Keratinocyte (primary cell): ENCODE measurements around the gene SLFN12. TPM values are rescaled to one million over a fixed set of nuclear protein-coding genes. Genes with fewer than 3 reads are reported as not detected.
A peak's percentile ranks its signal among the peaks of the same experiment; 100 is the strongest.

Source experiments
- DNase-seq: peaks from one replicate; pipeline ENCODE4 v3.0.0-alpha.2; 2011; ENCODE audit warnings: low read depth, missing footprints, low spot score
- FAIRE-seq: peaks from 2 replicates; lab custom pipeline; 2011; peaks lifted over from hg19 to GRCh38; lab: Jason Lieb, UNC
- H2AFZ ChIP-seq: 2 replicates; pipeline ENCODE4 v1.6.0; 2012; ENCODE audit warnings: low read length, control low read depth, inconsistent platforms; ENCODE audit not compliant: control insufficient read depth
- H3K27ac ChIP-seq: 2 replicates; pipeline ENCODE4 v1.5.1; 2011; ENCODE audit warnings: low read length; ENCODE audit not compliant: control insufficient read depth, insufficient read depth
- H3K27me3 ChIP-seq: 3 replicates; pipeline ENCODE4 v1.6.0; 2011; ENCODE audit warnings: low read length; ENCODE audit not compliant: control insufficient read depth, insufficient read depth; ENCODE audit errors: extremely low read depth
- H3K36me3 ChIP-seq, 2 experiments: 2 replicates in 1 of 2; 3 replicates in 1 of 2; pipeline ENCODE4 v1.5.1; 2011; ENCODE audit warnings: low read length in 2 of 2, mild to moderate bottlenecking in 1 of 2; ENCODE audit not compliant: control insufficient read depth in 2 of 2, insufficient read depth in 2 of 2; ENCODE audit errors: extremely low read depth in 1 of 2
- H3K4me1 ChIP-seq: 3 replicates; pipeline ENCODE4 v1.5.1; 2011; ENCODE audit warnings: low read length; ENCODE audit not compliant: control insufficient read depth, insufficient read depth; ENCODE audit errors: extremely low read depth
- H3K4me2 ChIP-seq: 3 replicates; pipeline ENCODE4 v1.6.0; 2011; ENCODE audit warnings: low read depth, low read length; ENCODE audit not compliant: control insufficient read depth, insufficient read depth; ENCODE audit errors: extremely low read depth
- H3K4me3 ChIP-seq, 3 experiments: fragments of 200-600 bp in 1 of 3; sonication (generic) in 1 of 3; 2 replicates in 2 of 3; 3 replicates in 1 of 3; pipeline ENCODE4 v1.5.1; 2011 to 2016; ENCODE audit warnings: low read length in 3 of 3, mild to moderate bottlenecking in 3 of 3, control low read depth in 2 of 3, inconsistent platforms in 1 of 3, low read depth in 1 of 3, mixed read lengths in 1 of 3, mixed run types in 1 of 3, moderate library complexity in 1 of 3; ENCODE audit not compliant: control insufficient read depth in 2 of 3, insufficient read depth in 2 of 3; ENCODE audit errors: extremely low read depth in 1 of 3
- H3K79me2 ChIP-seq: 2 replicates; pipeline ENCODE4 v1.6.0; 2012; ENCODE audit warnings: low read length; ENCODE audit not compliant: control insufficient read depth, insufficient read depth
- H3K9ac ChIP-seq: 3 replicates; pipeline ENCODE4 v1.6.0; 2011; ENCODE audit warnings: low read length; ENCODE audit not compliant: control insufficient read depth, insufficient read depth; ENCODE audit errors: extremely low read depth
- H3K9me1 ChIP-seq: 3 replicates; pipeline ENCODE4 v1.6.0; 2011; ENCODE audit warnings: low read length; ENCODE audit not compliant: control insufficient read depth, insufficient read depth; ENCODE audit errors: extremely low read depth
- H3K9me3 ChIP-seq: 2 replicates; pipeline ENCODE4 v1.5.1; 2012; ENCODE audit warnings: low read depth, low read length; ENCODE audit not compliant: control insufficient read depth
- H4K20me1 ChIP-seq: 3 replicates; pipeline ENCODE4 v1.6.0; 2011; ENCODE audit warnings: low read length; ENCODE audit not compliant: control insufficient read depth, insufficient read depth; ENCODE audit errors: extremely low read depth
- CTCF ChIP-seq, 3 experiments: IDR thresholded peaks in 1 of 3; conservative IDR thresholded peaks in 1 of 3; optimal IDR thresholded peaks in 1 of 3; 2 replicates in 2 of 3; 3 replicates in 1 of 3; pipeline versions ENCODE3 to v1.5.1; 2011; ENCODE audit warnings: low read length in 3 of 3, mild to moderate bottlenecking in 3 of 3, moderate library complexity in 2 of 3, control low read depth in 1 of 3, inconsistent platforms in 1 of 3; ENCODE audit not compliant: insufficient read depth in 2 of 3; ENCODE audit errors: extremely low read depth in 1 of 3
- EZH2 ChIP-seq: IDR thresholded peaks from one replicate; pipeline ENCODE4 v1.6.1; 2012; ENCODE audit warnings: inconsistent platforms, mild to moderate bottlenecking, low read length, moderate library complexity
- dilution Hi-C: fragments of 300-500 bp; cut with MboI; formaldehyde crosslinking; loops from one replicate; pipeline ENCODE4 v1.7.0; 2020; ENCODE audit warnings: low sequenced_read_pairs; ENCODE audit not compliant: extremely low pct_ligation_motif_present
- polyA plus RNA-seq, 5 experiments: library from polyadenylated mRNA; depleted of rRNA in 3 of 5; stranded (reverse) in 3 of 5; stranded (forward) in 1 of 5; unstranded in 1 of 5; fragments of >200 nt; gene quantifications; 1 replicate in 1 of 5; 2 replicates in 3 of 5; 3 replicates in 1 of 5; pipeline versions ENCODE4 v1.2.1 to v1.2.3, GENCODE V29; 2011 to 2012; ENCODE audit warnings: missing spikeins in 2 of 5, low read depth in 1 of 5, low replicate concordance in 1 of 5

SLFN12 gene
- polyA plus RNA-seq, 1 donor (not counting 4 experiments of a cell fraction or from before 2014, with no cell fraction given) = 15.2 TPM

GRCh38 chr17:35373534-35373983 lies 58.7 kb downstream of the SLFN12 start, which contains the start of gene SLFN11:
Gene SLFN11, minus strand, starts transcription at chr17:35373621. Its CDS starts 9,814 bp downstream, at chr17:35363807.
- H3K27ac ChIP-seq = peak within 1 kb of the TSS; percentile 42

GRCh38 chr17:35372846-35373533 lies 59.3 kb downstream of the SLFN12 start:
- Histone ChIP-seq H3K4me3 (peak overlapping the region in 2 of 3 experiments; percentile 60 to 64), H2AFZ (no peak overlapping the region), H3K27ac (no peak overlapping the region), H3K9me1 (no peaks in the 10 kb centered on the region), H3K4me1 (peaks cover 3% of the 10 kb centered on the region), H3K79me2 (no peaks in the 10 kb centered on the region), H4K20me1 (no peaks in the 10 kb centered on the region), H3K27me3 (peaks cover 36% of the 10 kb centered on the region), H3K36me3 (no peaks in the 10 kb centered on the region), H3K4me2 (peak overlapping the region; percentile 85), H3K9me3 (no peaks in the 10 kb centered on the region), H3K9ac (peak overlapping the region; percentile 57)
- FAIRE-seq (no peak), DNase-seq (no peak)
- dilution Hi-C loops = no loop called here
- TF ChIP-seq CTCF (optimal IDR thresholded peaks at IDR 0.05 in 1 of 3, IDR thresholded peaks at IDR 0.05 in 1 of 3, conservative IDR thresholded peaks at IDR 0.05 in 1 of 3; ENCODE audit: extremely low read depth in 1 of 3, insufficient read depth in 2 of 3, low read length in 3 of 3) = no peak
- no peak for TF ChIP-seq EZH2

More at GRCh38 chr17:35373534-35373983, 58.7 kb downstream of the SLFN12 start, which contains the start of gene SLFN11:
- Histone ChIP-seq H3K9me1 (no peaks in the 10 kb centered on the region), H3K79me2 (no peaks in the 10 kb centered on the region), H2AFZ (peak within 1 kb of the TSS; percentile 53), H3K4me2 (peak within 1 kb of the TSS; percentile 85), H3K27me3 (peaks cover 36% of the 10 kb centered on the region), H3K4me3 (peak within 1 kb of the TSS; percentile 26 to 64 (median 60)), H3K36me3 (no peaks in the 10 kb centered on the region), H4K20me1 (no peaks in the 10 kb centered on the region), H3K9ac (peak within 1 kb of the TSS; percentile 57), H3K4me1 (peaks cover 3% of the 10 kb centered on the region), H3K9me3 (no peaks in the 10 kb centered on the region)
- TF ChIP-seq EZH2 (peak; percentile 98), CTCF (optimal IDR thresholded peaks at IDR 0.05 in 1 of 3, IDR thresholded peaks at IDR 0.05 in 1 of 3, conservative IDR thresholded peaks at IDR 0.05 in 1 of 3; ENCODE audit: extremely low read depth in 1 of 3, insufficient read depth in 2 of 3, low read length in 3 of 3) (no peak)
- dilution Hi-C loops = no loop called here
- FAIRE-seq (no peak), DNase-seq (no peak)
